Islet of Langerhans (tissue), 1 donor: Measurements from ENCODE around the gene TMEM198.

Source experiments
- FAIRE-seq: peaks from one replicate; lab custom pipeline; 2011; peaks lifted over from hg19 to GRCh38; lab: Jason Lieb, UNC

Gene TMEM198

DNA sequence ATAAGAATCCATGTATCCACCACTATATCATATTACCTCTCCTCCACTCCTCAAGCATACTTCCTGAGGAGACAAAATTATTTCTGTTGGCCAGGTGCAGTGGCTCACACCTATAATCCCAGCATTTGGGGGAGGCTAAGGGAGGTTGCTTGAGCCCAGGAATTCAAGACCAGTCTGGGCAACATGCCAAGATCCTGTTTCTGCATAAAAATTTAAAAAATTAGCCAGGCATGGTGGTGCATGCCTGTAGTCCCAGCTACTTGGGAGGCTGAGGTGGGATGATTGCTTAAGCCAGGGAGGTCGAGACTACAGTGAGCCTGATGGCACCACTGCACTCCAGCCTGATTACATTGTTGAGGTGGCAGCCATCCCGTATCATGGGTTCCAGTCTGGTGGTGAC, 37.5 kb downstream of the TMEM198 start:
- FAIRE-seq: no peak

DNA sequence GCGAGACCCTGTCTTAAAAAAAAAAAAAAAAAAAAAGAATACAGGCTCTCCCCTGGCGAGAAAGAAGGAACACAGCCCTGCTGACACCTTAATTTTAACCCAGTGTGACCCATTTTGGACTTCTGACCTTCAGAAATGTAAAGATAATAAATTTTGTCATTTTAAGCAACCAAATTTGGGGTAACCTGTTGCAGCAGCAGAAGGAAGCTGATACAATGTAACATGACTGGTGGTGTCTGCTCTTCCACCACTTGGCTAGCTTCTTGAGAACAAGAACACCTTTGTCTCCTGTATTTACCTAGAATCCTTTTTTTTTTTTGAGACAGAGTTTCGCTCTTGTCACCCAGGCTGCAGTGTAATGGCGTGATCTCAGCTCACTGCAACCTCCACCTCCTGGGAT, 47.3 kb downstream of the TMEM198 start:
- FAIRE-seq: no peak

DNA sequence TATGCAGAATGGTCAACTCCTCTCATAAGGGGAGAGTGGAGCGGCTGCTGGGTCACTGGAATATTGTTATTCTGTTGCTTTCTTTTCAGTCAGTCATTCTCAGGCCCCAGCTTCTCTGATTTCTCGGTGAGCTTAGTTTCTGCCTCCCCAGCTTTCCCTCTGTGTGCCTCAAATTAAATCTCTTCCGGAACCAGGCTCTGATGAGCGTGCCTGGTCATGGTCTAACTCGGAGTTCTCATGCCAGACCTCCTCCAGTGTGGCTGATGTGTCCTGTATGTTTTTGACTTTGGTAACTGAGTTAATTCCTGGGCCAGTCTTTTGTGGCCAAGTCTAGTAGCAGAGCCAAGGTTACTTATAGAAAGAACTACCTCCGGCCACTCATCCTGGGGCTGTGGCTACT, 48.9 kb downstream of the TMEM198 start:
- FAIRE-seq: no peak

DNA sequence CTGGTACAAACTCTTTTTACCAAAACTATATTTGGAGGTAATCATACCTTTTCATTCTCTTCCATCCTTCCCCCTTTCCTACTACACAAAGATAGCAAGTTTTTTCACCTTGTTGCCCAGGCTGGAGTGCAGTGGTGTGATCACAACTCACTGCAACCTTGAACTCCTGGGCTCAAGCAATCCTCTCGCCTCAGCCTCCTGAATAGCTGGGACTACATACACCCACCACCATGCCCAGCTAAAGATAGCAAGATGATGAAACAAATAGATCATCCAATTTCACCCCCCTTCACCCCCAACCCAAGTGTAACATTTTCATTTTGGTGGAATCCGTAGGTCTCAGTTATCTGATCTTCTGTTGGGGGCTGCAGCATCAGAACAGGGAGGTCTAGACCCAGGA, 49.3 kb downstream of the TMEM198 start:
- no peak for FAIRE-seq

DNA sequence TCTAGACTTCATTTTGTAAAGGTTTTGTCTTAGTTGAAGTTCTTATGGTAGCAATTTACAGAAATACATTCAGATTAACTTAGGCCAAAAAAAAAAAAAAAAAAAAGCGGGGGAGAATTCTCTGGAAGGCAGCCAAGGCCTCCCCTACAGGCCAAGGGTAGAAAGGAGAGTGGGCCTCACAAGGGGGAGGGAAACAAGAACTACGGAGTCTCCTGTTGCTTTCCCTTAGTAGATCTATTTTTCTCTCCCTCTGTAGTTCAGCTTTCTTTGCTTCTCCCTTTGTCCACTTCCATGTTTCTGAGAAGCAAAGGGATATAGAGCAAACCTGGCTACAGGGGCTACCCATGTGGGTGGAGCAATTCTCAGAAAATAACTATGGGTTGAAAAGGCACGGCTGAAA, 51.4 kb downstream of the TMEM198 start:
- no peak for FAIRE-seq

DNA sequence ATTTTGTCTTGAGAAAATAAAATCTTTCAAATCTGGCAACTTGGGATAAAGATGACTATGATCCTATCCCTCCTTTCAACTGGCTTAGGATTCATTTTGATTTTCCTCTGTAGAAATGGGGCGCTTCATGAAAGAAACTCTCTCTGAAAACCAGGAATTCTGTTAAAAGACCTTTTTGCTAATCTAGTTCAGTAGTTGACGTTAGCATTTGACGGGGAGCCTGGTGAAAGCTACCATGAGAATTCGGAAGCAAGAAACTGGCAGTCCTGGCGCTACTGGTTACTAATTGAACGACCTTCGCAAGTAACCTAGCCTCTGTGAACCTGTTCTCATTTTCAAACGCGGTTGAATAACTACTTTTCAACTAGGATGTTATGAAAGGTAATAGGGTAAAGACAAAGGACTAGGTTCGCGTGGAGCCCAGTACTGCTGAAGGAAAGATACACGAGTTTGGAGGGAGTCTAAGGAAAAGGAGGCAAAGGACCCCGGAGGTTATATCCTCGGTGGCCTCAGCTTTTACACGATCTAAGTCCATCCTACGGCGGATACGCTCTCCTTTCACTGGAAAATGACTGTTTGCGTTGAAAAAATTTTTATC, 53.2 kb downstream of the TMEM198 start:
- no peak for FAIRE-seq

DNA sequence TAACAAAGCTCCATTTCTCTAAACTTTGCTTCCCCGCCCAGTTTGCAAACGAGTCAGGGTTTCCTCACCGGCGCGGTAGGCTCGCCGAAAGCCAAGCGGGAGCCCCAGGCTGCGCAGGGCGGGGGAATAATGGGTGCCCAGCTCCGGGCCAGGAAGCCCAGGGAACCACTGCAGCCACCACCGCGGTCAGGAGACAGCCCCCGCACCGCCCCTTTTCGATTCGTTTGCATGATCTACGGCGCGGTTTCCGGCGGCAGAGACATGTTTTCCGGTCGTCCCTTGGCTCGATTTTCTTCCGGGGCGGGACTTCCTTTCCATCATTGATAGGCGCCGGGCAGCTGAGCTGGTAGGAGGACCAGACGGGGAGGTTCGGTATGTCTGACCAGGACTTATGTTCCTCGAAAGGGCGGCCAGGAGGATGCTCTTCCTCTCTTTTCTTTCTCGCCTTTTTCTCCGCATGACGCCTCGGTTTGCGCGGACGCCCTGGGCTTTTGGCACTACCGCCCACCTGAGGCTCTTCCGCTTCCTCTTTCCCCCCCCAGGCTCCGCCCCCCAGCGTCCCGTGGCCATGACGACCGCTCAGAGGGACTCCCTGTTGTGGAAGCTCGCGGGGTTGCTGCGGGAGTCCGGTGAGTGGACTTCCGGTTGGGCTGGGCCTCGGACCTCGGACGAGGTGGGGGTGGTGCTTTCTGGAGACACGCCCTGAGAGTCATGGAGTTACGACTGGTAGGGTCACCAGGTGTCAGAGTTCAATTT, 53.9 kb downstream of the TMEM198 start, which contains the start of gene STK11IP:
Gene STK11IP (plus strand): TSS at position 306 of the 756 bp plus-strand sequence. CDS start 263 bp downstream, at position 569.
- peak; percentile 81 for FAIRE-seq

DNA sequence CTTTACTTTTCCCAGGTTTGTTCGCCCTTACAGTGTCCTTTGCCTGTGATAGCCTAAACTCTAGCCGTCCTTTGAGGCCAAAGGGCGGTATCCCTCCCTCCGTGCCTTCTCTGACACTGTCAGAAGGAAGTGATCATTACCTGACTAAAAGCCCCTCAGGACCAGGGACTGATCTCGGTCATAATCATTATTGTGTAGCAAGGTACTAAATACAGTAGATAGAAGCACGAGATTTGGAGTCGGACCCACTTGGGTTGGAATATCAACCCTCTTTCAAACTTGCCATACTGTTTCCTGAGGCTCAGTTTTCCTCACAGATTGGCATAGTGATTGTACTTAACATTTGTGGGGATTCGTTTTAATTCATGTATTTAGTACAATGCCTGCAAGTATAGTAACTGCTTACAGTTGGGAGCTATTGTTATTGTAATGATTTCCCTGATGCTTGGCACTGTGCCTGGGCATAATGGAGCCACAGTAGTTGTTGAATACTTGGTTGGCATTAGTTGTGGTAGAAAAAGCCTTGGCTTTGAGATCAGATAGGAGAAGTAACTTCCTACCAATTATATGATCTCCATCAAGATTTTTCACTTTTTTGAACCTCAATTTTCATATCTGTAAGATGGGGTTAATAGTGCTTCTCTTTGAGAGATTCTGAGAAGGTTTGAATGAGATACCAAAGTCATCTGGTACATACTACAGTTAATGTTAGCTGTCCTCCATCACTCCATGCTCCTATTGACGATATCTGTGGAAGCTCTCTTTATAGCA, 54.7 kb downstream of the TMEM198 start:
- FAIRE-seq: no peak
